Prostate gland (tissue), 2 donors: ENCODE measurements around the gene NKAP. TPM values are rescaled to one million over a fixed set of nuclear protein-coding genes. Genes with fewer than 3 reads are reported as not detected.
"Not testable (repeated sequence)": the region's sequence is repeated elsewhere in the genome, so short reads cannot be mapped to it uniquely, and the experiment has no call there.

ENCODE experiments used
- DNase-seq: peaks from one replicate; pipeline ENCODE4 v3.0.0-alpha.2; 2019; ENCODE audit warnings: low spot score
- H3K27ac ChIP-seq, 2 donors: fragments of 200-600 bp; sonication (generic); 2 replicates each; pipeline ENCODE4 v1.5.1; 2017 to 2019
- H3K27me3 ChIP-seq: fragments of 200-600 bp; sonication (generic); replicated peaks from 2 replicates; pipeline ENCODE4 v1.5.1; 2019; ENCODE audit not compliant: insufficient read depth
- H3K36me3 ChIP-seq, 2 donors: fragments of 200-600 bp; sonication (generic); 1 replicate in 1 of 2; 2 replicates in 1 of 2; pipeline versions ENCODE4 v1.5.1 to v1.8.1; 2017 to 2019
- H3K4me1 ChIP-seq: fragments of 200-600 bp; sonication (generic); replicated peaks from 2 replicates; pipeline ENCODE4 v1.5.1; 2019
- H3K4me3 ChIP-seq, 2 donors: fragments of 200-600 bp; sonication (generic); 2 replicates each; pipeline ENCODE4 v1.5.1; 2017 to 2019
- H3K9me3 ChIP-seq: fragments of 200-600 bp; sonication (generic); 2 replicates; pipeline ENCODE4 v1.5.1; 2017
- CTCF ChIP-seq, 4 experiments: fragments of 200-600 bp in 2 of 4; fragments of 450-650 bp in 2 of 4; sonication (generic) in 2 of 4; IDR thresholded peaks; 1 replicate in 3 of 4; 2 replicates in 1 of 4; pipeline ENCODE4 v1.5.1; 2016 to 2019; ENCODE audit warnings: antibody characterized with exemption in 4 of 4, mild to moderate bottlenecking in 2 of 4, moderate library complexity in 2 of 4
- POLR2A ChIP-seq: fragments of 450-650 bp; IDR thresholded peaks from one replicate; pipeline ENCODE4 v1.6.1; 2016; ENCODE audit warnings: antibody characterized with exemption, mild to moderate bottlenecking
- POLR2AphosphoS5 ChIP-seq: sonication (generic); formaldehyde crosslinking; IDR thresholded peaks from one replicate; pipeline ENCODE4 v1.6.1; 2017; ENCODE audit warnings: antibody characterized with exemption
- WGBS: methylation state at CpG from one replicate; pipeline ENCODE4 v1.1.5; 2018; 5-methylcytosine and 5-hydroxymethylcytosine counted together
- intact Hi-C: fragments of 100-400 bp; cut with DNase I; formaldehyde crosslinking; loops from one replicate; pipeline ENCODE4 v1.14.2; 2022
- total RNA-seq, 2 donors: library from RNA; depleted of rRNA; stranded (reverse); fragments of >200 nt; gene quantifications; one replicate each; pipeline ENCODE4 v1.1.0, GENCODE V29; 2016

NKAP gene
- total RNA-seq, 2 donors from 2014 or later, result 6.4 to 12.0 TPM

DNA sequence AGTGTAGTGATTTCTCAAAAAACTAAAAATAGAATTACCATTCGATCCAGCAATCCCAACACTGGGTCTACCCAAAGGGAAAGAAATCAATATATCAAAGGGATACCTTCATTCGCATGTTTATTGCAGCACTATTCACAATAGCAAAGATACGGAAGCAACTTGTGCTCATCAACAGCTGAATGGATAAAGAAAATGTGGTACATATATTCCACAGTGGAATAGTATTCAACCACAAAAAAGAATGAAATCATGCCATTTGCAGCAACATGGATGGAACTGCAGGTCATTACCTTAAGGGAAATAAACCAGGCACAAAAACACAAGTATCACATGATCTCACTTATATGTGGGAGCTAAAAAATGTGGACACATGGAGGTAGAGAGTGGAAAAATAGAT lies 42.7 kb upstream of the NKAP start:
- TF ChIP-seq POLR2AphosphoS5 (no peak), CTCF (IDR thresholded peaks at IDR 0.05) (no peak), POLR2A (no peak)
- H3K9me3 ChIP-seq, result no peaks in the 10 kb centered on the region
- no peak for DNase-seq
- H3K4me1 ChIP-seq, result no peaks in the 10 kb centered on the region
- intact Hi-C loops, result no loop called here
- H3K4me3 ChIP-seq, result no peak overlapping the region
- H3K27me3 ChIP-seq, result no peaks in the 10 kb centered on the region
- no peaks in the 10 kb centered on the region for H3K36me3 ChIP-seq
- 94% methylated on average over 3 of the region's 3 CpGs for WGBS
- no peak overlapping the region for H3K27ac ChIP-seq

DNA sequence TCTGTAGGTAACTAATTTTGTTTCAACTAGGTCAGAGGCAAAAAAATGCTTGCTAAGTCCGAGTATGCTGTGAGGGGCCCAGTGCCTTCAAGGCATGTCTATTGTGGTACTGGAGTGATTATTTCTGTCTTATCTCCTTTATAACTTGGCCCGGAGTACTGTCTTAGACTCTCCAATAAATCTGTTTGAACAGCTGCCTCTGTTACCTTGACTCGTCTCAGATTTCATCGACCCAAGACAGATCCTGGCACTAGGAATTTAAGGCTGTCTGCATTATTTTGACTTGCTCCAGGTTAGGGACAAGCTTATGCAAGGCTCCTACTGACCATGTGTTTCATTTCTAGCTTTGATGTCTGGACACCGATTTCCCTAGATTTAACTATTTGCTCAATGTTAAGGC lies 41.1 kb upstream of the NKAP start:
- WGBS, result 4% methylated on average over 5 of the region's 5 CpGs
- TF ChIP-seq CTCF (IDR thresholded peaks at IDR 0.05), result no peak
- Histone ChIP-seq H3K4me1 (no peaks in the 10 kb centered on the region), H3K9me3 (no peaks in the 10 kb centered on the region), H3K27ac (no peak overlapping the region), H3K4me3 (no peak overlapping the region), H3K36me3 (no peaks in the 10 kb centered on the region), H3K27me3 (no peaks in the 10 kb centered on the region)
- DNase-seq, result no peak
- intact Hi-C loops, result no loop called here

- intact Hi-C loops, result no loop called here
These were observed 39.9 kb upstream of the NKAP start for GRCh38 chrX:119983494-119983893.

DNA sequence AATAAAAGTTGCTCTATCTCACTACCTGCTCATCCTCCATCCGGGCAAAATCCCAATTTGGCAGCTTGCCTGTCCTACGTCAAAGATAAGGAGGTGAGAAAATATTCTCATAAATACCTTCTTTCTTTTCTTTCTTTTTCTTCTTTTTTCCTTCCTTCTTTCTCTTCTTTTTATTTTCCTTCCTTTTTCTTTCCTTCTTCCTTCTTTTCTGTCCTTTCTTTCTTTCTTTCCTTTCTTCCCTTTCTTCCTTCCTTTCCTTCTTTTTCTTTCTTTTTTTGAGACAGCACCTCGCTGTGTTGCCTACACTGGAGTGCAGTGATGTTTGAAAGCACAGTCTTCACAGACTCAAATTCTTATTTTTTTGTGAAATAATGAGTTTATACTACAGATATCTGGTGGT lies 38.6 kb upstream of the NKAP start:
- WGBS, result 31% methylated on average over 3 of the region's 3 CpGs
- TF ChIP-seq POLR2AphosphoS5 (no peak), CTCF (IDR thresholded peaks at IDR 0.05) (no peak)
- DNase-seq, result no peak
- Histone ChIP-seq H3K36me3 (no peaks in the 10 kb centered on the region), H3K4me1 (no peaks in the 10 kb centered on the region), H3K27ac (no peak overlapping the region), H3K4me3 (no peak overlapping the region), H3K27me3 (no peaks in the 10 kb centered on the region), H3K9me3 (no peaks in the 10 kb centered on the region)
- intact Hi-C loops, result no loop called here

More at GRCh38 chrX:119983494-119983893, 39.9 kb upstream of the NKAP start:
- H3K27me3 ChIP-seq, result no peaks in the 10 kb centered on the region
- WGBS, result 92% methylated on average over 2 of the region's 2 CpGs
- no peak overlapping the region for H3K27ac ChIP-seq
- no peaks in the 10 kb centered on the region for H3K4me1 ChIP-seq
- H3K4me3 ChIP-seq, result no peak overlapping the region
- H3K9me3 ChIP-seq, result no peaks in the 10 kb centered on the region
- TF ChIP-seq POLR2A (no peak), POLR2AphosphoS5 (no peak), CTCF (IDR thresholded peaks at IDR 0.05) (no peak)
- H3K36me3 ChIP-seq, result no peaks in the 10 kb centered on the region
- DNase-seq, result no peak

GRCh38 chrX:119981286-119982070 lies 37.9 kb upstream of the NKAP start:
- WGBS, result 59% methylated on average over 15 of the region's 15 CpGs
- intact Hi-C loops, result no loop called here
- Histone ChIP-seq H3K27me3 (no peaks in the 10 kb centered on the region), H3K4me3 (no peak overlapping the region), H3K4me1 (no peaks in the 10 kb centered on the region), H3K36me3 (no peaks in the 10 kb centered on the region), H3K9me3 (no peaks in the 10 kb centered on the region), H3K27ac (no peak overlapping the region)
- DNase-seq, result no peak
- TF ChIP-seq POLR2AphosphoS5 (no peak), CTCF (IDR thresholded peaks at IDR 0.05) (peak in 2 of 4 experiments; percentile 9 to 23), POLR2A (no peak)

- DNase-seq, H3K4me3 ChIP-seq, H3K9me3 ChIP-seq, H3K4me1 ChIP-seq, H3K27me3 ChIP-seq, H3K27ac ChIP-seq, intact Hi-C loops, H3K36me3 ChIP-seq: not testable (repeated sequence)
- 65% methylated on average over 4 of the region's 4 CpGs for WGBS
These were observed 33.6 kb upstream of the NKAP start for GRCh38 chrX:119977172-119977571.
